IPS DF 6.9 (cell line): ENCODE results near the gene KCNIP2.

Experiments
- DNase-seq: peaks from one replicate; pipeline ENCODE4 v3.0.0-alpha.2; 2013; ENCODE audit warnings: low read depth, low spot score
- H3K27ac ChIP-seq: one replicate; pipeline ENCODE4 v1.5.1; 2013; ENCODE audit warnings: low read length, control low read depth
- H3K27me3 ChIP-seq: 2 replicates; pipeline ENCODE4 v1.6.1; 2013; ENCODE audit warnings: mild to moderate bottlenecking, low read length; ENCODE audit not compliant: control insufficient read depth, insufficient read depth
- H3K36me3 ChIP-seq: 2 replicates; pipeline ENCODE4 v1.6.1; 2013; ENCODE audit warnings: low read length; ENCODE audit not compliant: control insufficient read depth, insufficient read depth
- H3K4me1 ChIP-seq: 2 replicates; pipeline ENCODE4 v1.6.1; 2013; ENCODE audit warnings: low read length; ENCODE audit not compliant: control insufficient read depth, insufficient read depth
- H3K4me3 ChIP-seq: 2 replicates; pipeline ENCODE4 v1.5.1; 2013; ENCODE audit warnings: mild to moderate bottlenecking, low read length
- H3K9me3 ChIP-seq: 2 replicates; pipeline ENCODE4 v1.6.1; 2013; ENCODE audit warnings: low read length, inconsistent platforms; ENCODE audit not compliant: control insufficient read depth, insufficient read depth
- WGBS: extraction: QIAGEN DNeasy Blood & Tissue Kit; methylation state at CpG from one replicate; pipeline ENCODE4 v1.1.7; 2013; ENCODE audit warnings: mixed read lengths, missing lambda C conversion rate; ENCODE audit not compliant: insufficient read length, insufficient coverage; 5-methylcytosine and 5-hydroxymethylcytosine counted together

KCNIP2 gene

GRCh38 chr10:101837748-101838147, 5.9 kb downstream of the KCNIP2 start:
- Histone ChIP-seq H3K36me3 (no peaks in the 10 kb centered on the region), H3K4me1 (peaks cover 2% of the 10 kb centered on the region; the same call in 1 of the 2 replicates), H3K27ac (no peak overlapping the region), H3K27me3 (no peaks in the 10 kb centered on the region; the same call in 1 of the 2 replicates), H3K9me3 (no peaks in the 10 kb centered on the region), H3K4me3 (no peak overlapping the region)
- no CpG with 5 or more reads among the region's 2 CpGs for WGBS
- no peak for DNase-seq

GRCh38 chr10:101835362-101835761, 8.2 kb downstream of the KCNIP2 start:
- H3K27ac ChIP-seq = no peak overlapping the region
- H3K36me3 ChIP-seq = no peaks in the 10 kb centered on the region
- H3K9me3 ChIP-seq = no peaks in the 10 kb centered on the region
- WGBS = no CpG with 5 or more reads among the region's 4 CpGs
- DNase-seq = no peak
- no peak overlapping the region for H3K4me3 ChIP-seq
- H3K27me3 ChIP-seq = no peaks in the 10 kb centered on the region
- peaks cover 1% of the 10 kb centered on the region; the same call in 1 of the 2 replicates for H3K4me1 ChIP-seq

GRCh38 chr10:101834341-101834740, 9.3 kb downstream of the KCNIP2 start:
- Histone ChIP-seq H3K9me3 (no peaks in the 10 kb centered on the region), H3K27ac (no peak overlapping the region), H3K27me3 (no peaks in the 10 kb centered on the region), H3K36me3 (no peaks in the 10 kb centered on the region), H3K4me3 (no peak overlapping the region), H3K4me1 (peaks cover 3% of the 10 kb centered on the region; the same call in 1 of the 2 replicates)
- WGBS = no CpG with 5 or more reads among the region's 8 CpGs
- no peak for DNase-seq

- Histone ChIP-seq H3K4me3 (no peak overlapping the region), H3K9me3 (no peaks in the 10 kb centered on the region), H3K4me1 (peaks cover 2% of the 10 kb centered on the region; the same call in 1 of the 2 replicates), H3K36me3 (no peaks in the 10 kb centered on the region), H3K27me3 (no peaks in the 10 kb centered on the region), H3K27ac (no peak overlapping the region)
- DNase-seq = no peak
- WGBS = no CpG with 5 or more reads among the region's 1 CpG
Measured at GRCh38 chr10:101833466-101833865, 10.1 kb downstream of the KCNIP2 start.

- Histone ChIP-seq H3K4me1 (peaks cover 2% of the 10 kb centered on the region; the same call in 1 of the 2 replicates), H3K4me3 (no peak overlapping the region), H3K27ac (no peak overlapping the region), H3K36me3 (no peaks in the 10 kb centered on the region), H3K27me3 (no peaks in the 10 kb centered on the region), H3K9me3 (no peaks in the 10 kb centered on the region)
- WGBS = no CpG with 5 or more reads among the region's 4 CpGs
- DNase-seq = no peak
Measured at GRCh38 chr10:101832325-101832771, 11.3 kb downstream of the KCNIP2 start.

GRCh38 chr10:101831169-101831811, 12.3 kb downstream of the KCNIP2 start:
- Histone ChIP-seq H3K4me3 (peak overlapping the region; percentile 36; the same call in 1 of the 2 replicates), H3K27ac (no peak overlapping the region), H3K36me3 (no peaks in the 10 kb centered on the region), H3K9me3 (no peaks in the 10 kb centered on the region), H3K4me1 (peaks cover 2% of the 10 kb centered on the region; the same call in 1 of the 2 replicates), H3K27me3 (no peaks in the 10 kb centered on the region)
- no CpG with 5 or more reads among the region's 9 CpGs for WGBS
- DNase-seq = no peak

GRCh38 chr10:101830322-101831168, 13.1 kb downstream of the KCNIP2 start:
- Histone ChIP-seq H3K4me3 (peak overlapping the region; percentile 36; the same call in 1 of the 2 replicates), H3K27me3 (no peaks in the 10 kb centered on the region), H3K4me1 (peaks cover 2% of the 10 kb centered on the region; the same call in 1 of the 2 replicates), H3K27ac (no peak overlapping the region), H3K9me3 (no peaks in the 10 kb centered on the region), H3K36me3 (no peaks in the 10 kb centered on the region)
- WGBS = no CpG with 5 or more reads among the region's 56 CpGs
- DNase-seq = peak; percentile 60

- Histone ChIP-seq H3K9me3 (no peaks in the 10 kb centered on the region), H3K4me1 (peaks cover 2% of the 10 kb centered on the region; the same call in 1 of the 2 replicates), H3K36me3 (no peaks in the 10 kb centered on the region), H3K4me3 (peak overlapping the region; percentile 36; the same call in 1 of the 2 replicates), H3K27ac (no peak overlapping the region), H3K27me3 (no peaks in the 10 kb centered on the region)
- no CpG with 5 or more reads among the region's 31 CpGs for WGBS
- DNase-seq = peak; percentile 37
Measured at GRCh38 chr10:101829561-101830315, 13.9 kb downstream of the KCNIP2 start.

- no peak overlapping the region for H3K27ac ChIP-seq
- WGBS = no CpG with 5 or more reads among the region's 39 CpGs
- peak overlapping the region; percentile 8; the same call in 1 of the 2 replicates for H3K4me3 ChIP-seq
Measured at GRCh38 chr10:101828766-101829551, 14.6 kb downstream of the KCNIP2 start.

More at GRCh38 chr10:101828766-101829551, 14.6 kb downstream of the KCNIP2 start:
- DNase-seq = no peak
- Histone ChIP-seq H3K36me3 (no peaks in the 10 kb centered on the region), H3K27me3 (no peaks in the 10 kb centered on the region), H3K4me1 (peaks cover 2% of the 10 kb centered on the region; the same call in 1 of the 2 replicates), H3K9me3 (no peaks in the 10 kb centered on the region)
